Sigmoid colon (tissue), 7 donors: ENCODE measurements around the gene SLC6A1. TPM values are rescaled to one million over a fixed set of nuclear protein-coding genes. Genes with fewer than 3 reads are reported as not detected.
"Not testable (repeated sequence)": the region's sequence is repeated elsewhere in the genome, so short reads cannot be mapped to it uniquely, and the experiment has no call there.

Source experiments
- DNase-seq: peaks from one replicate; pipeline ENCODE4 v3.0.0-alpha.2; 2019
- H3K27ac ChIP-seq, 4 donors: fragments of 200-600 bp; sonication (generic); one replicate each; pipeline ENCODE4 v1.5.1; 2016 to 2019; ENCODE audit warnings: mild to moderate bottlenecking in 1 of 4
- H3K27me3 ChIP-seq, 3 donors: fragments of 200-600 bp; sonication (generic); one replicate each; pipeline ENCODE4 v1.5.1; 2019; ENCODE audit warnings: mild to moderate bottlenecking in 1 of 3
- H3K36me3 ChIP-seq, 4 donors: fragments of 200-600 bp; sonication (generic); one replicate each; pipeline ENCODE4 v1.5.1; 2016 to 2019
- H3K4me1 ChIP-seq, 4 donors: fragments of 200-600 bp; sonication (generic); one replicate each; pipeline ENCODE4 v1.5.1; 2017 to 2019
- H3K4me3 ChIP-seq, 4 donors: fragments of 200-600 bp; sonication (generic); one replicate each; pipeline ENCODE4 v1.5.1; 2017 to 2019; ENCODE audit warnings: mild to moderate bottlenecking in 2 of 4, moderate library complexity in 1 of 4
- H3K9me3 ChIP-seq, 4 donors: fragments of 200-600 bp in 3 of 4; sonication (generic) in 3 of 4; one replicate each; pipeline versions ENCODE4 v1.5.1 to v1.6.1; 2013 to 2019
- EP300 ChIP-seq, 4 donors: sonication (generic); formaldehyde crosslinking; IDR thresholded peaks; one replicate each; pipeline ENCODE4 v1.6.1; 2017; ENCODE audit warnings: antibody characterized with exemption in 4 of 4
- POLR2A ChIP-seq, 2 donors: fragments of 450-650 bp; IDR thresholded peaks; one replicate each; pipeline ENCODE4 v1.6.1; 2016; ENCODE audit warnings: antibody characterized with exemption in 2 of 2, mild to moderate bottlenecking in 2 of 2, moderate library complexity in 2 of 2
- POLR2AphosphoS5 ChIP-seq, 4 donors: sonication (generic); formaldehyde crosslinking; IDR thresholded peaks; one replicate each; pipeline ENCODE4 v1.6.1; 2017; ENCODE audit warnings: antibody characterized with exemption in 4 of 4
- WGBS, 2 donors: extraction: QIAGEN DNeasy Blood & Tissue Kit; methylation state at CpG; one replicate each; pipeline ENCODE4 v1.1.7; 2013; 5-methylcytosine and 5-hydroxymethylcytosine counted together
- intact Hi-C: fragments of 100-400 bp; cut with DNase I; formaldehyde crosslinking; loops from one replicate; pipeline ENCODE4 v1.15.1; 2023
- polyA plus RNA-seq, 3 donors: library from polyadenylated mRNA; stranded (reverse); fragments of 200-250 nt; gene quantifications; one replicate each; pipeline ENCODE4 v1.2.3, GENCODE V29; 2013
- total RNA-seq, 4 donors: library from RNA; depleted of rRNA; stranded (reverse); fragments of >200 nt; gene quantifications; one replicate each; pipeline ENCODE4 v1.1.0, GENCODE V29; 2016
- TF ChIP-seq, protein P1 (sequence below), 4 experiments: fragments of 450-650 bp in 3 of 4; fragments of 200-600 bp in 1 of 4; IDR thresholded peaks; one replicate each; pipeline ENCODE4 v1.5.1; 2016 to 2019; ENCODE audit warnings: antibody characterized with exemption in 4 of 4, mild to moderate bottlenecking in 3 of 4, moderate library complexity in 2 of 4
- donor health status: healthy with polysubstance abuse.
- donor health status: Bipolar disorder and iron deficiency.
- donor health status: healthy.

SLC6A1 gene
- total and polyA plus RNA-seq, 7 donors: under 0.01 to 1.4 (median 0.29) TPM; not detected in 1

DNA sequence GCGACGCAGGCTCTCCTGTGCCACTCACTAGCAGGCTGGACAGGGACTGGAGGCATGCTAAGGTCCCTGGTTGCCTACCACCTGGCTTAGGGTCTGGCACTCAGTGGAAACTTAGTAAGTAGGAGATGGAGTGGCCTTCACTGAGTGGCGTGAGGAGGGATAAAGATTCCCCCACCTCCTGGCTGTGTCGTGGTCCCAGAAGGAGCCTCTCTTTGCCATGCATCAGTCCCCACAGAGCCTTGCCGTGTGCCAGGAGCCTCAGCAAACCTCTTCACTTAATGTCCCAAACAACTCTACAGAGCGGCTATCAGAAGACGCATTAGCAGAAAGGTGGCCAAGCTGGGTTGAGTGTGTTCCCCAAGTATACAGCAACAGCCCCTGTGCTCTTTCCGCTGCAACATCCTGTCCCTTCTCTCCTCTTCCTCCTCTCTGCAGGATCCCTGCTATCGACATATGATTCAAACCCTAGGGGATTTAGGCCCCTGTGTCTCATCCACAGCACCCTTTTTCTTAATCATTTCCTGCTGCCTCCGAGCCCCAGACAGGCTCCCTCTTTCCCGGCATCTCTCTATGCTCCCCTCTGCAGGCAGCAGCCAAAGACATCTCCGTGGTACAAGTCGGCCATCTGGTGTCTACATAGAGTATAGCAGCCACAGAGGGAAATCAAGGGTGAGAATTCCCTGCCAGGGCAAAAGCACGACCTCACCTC is 66.7 kb downstream of the SLC6A1 start:
- intact Hi-C loops: loop anchor here (1.0 to 2.0 kb wide), 2 partner anchors 114 to 300 kb away; no protein-coding TSS in a partner anchor
- H3K36me3 ChIP-seq: no peaks in the 10 kb centered on the region
- H3K4me1 ChIP-seq: peaks cover 0 to 21% (median 15%) of the 10 kb centered on the region in 4 donors
- H3K27ac ChIP-seq: no peak overlapping the region
- TF ChIP-seq POLR2AphosphoS5 (IDR thresholded peaks at IDR 0.05): no peak
- no peak for TF ChIP-seq EP300 (IDR thresholded peaks at IDR 0.05)
- TF ChIP-seq, protein P1, sequence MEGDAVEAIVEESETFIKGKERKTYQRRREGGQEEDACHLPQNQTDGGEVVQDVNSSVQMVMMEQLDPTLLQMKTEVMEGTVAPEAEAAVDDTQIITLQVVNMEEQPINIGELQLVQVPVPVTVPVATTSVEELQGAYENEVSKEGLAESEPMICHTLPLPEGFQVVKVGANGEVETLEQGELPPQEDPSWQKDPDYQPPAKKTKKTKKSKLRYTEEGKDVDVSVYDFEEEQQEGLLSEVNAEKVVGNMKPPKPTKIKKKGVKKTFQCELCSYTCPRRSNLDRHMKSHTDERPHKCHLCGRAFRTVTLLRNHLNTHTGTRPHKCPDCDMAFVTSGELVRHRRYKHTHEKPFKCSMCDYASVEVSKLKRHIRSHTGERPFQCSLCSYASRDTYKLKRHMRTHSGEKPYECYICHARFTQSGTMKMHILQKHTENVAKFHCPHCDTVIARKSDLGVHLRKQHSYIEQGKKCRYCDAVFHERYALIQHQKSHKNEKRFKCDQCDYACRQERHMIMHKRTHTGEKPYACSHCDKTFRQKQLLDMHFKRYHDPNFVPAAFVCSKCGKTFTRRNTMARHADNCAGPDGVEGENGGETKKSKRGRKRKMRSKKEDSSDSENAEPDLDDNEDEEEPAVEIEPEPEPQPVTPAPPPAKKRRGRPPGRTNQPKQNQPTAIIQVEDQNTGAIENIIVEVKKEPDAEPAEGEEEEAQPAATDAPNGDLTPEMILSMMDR (IDR thresholded peaks at IDR 0.05): peak; percentile 54 to 83 (median 79)
- TF ChIP-seq POLR2A (IDR thresholded peaks at IDR 0.05): no peak
- peaks cover 0 to 13% (median 6%) of the 10 kb centered on the region in 3 donors for H3K27me3 ChIP-seq
- WGBS, 2 donors: 32 to 36% methylated on average over 14 of the region's 14 CpGs
- no peak overlapping the region for H3K4me3 ChIP-seq
- peak; percentile 75 for DNase-seq
- H3K9me3 ChIP-seq: no peaks in the 10 kb centered on the region

DNA sequence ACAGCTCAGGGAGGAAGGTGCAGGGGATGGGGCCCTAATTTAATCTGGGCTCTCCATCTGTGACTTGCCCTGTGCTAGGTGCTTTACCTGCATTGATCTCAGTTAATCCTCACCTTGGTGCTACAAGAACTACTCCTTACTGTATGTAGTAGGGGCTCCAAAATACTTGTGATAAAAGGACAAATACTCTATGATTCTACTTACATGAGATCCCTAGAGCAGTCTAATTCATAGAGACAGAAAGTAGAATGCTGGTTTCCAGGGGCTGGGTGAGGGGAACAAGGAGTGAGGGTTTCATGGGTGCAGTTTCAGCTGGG is 67.2 kb downstream of the SLC6A1 start:
- H3K9me3 ChIP-seq: no peaks in the 10 kb centered on the region
- H3K4me3 ChIP-seq: no peak overlapping the region
- peaks cover 0 to 13% (median 6%) of the 10 kb centered on the region in 3 donors for H3K27me3 ChIP-seq
- peaks cover 0 to 21% (median 15%) of the 10 kb centered on the region in 4 donors for H3K4me1 ChIP-seq
- DNase-seq: no peak
- H3K36me3 ChIP-seq: no peaks in the 10 kb centered on the region
- no peak for TF ChIP-seq EP300 (IDR thresholded peaks at IDR 0.05)
- TF ChIP-seq, protein P1 (IDR thresholded peaks at IDR 0.05): peak in 1 of 4 experiments; percentile 2
- intact Hi-C loops: loop anchor here (1.0 to 5.0 kb wide), 3 partner anchors 93 to 301 kb away; partner anchors contain the start of gene HRH1
- H3K27ac ChIP-seq: no peak overlapping the region

DNA sequence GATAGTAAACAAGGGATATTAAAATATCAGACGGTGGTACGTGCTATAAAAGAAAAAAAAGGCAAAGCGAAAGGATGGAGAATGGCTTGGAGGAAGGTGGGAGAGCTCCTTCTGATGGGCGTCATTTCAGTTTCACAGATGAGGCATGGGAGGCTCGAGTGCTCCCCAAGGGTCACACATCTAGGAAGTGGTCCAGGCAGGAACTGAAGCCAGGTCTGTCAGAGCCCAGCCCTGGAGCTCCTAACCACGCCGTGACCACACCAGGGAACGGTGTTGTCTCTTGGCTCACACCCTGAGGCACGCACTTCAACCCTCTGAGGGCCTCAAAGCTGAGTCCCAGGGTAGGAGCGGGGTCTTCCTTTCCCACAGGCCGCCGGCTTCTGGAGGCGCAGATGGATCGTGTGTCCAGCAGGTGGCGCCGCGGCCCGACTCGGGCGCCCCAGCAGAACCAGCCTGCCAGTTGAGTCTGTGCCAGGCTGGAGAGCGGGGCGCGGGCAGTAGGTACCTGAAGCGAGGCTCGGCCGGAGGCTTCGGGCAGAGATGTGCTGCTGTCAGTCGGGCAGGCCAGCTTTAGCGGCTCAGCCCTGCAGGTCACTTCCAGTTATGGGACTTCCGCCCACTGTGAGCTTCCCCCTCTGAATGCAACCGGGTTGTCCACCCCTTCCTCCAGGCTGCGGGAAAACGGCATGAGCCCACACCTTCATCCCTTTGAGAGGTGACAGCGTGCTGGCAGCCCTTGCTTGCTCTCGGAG is 68.1 kb downstream of the SLC6A1 start:
- intact Hi-C loops: loop anchor here (1.0 to 5.0 kb wide), 2 partner anchors 92 to 275 kb away; partner anchors contain the start of gene HRH1
- Histone ChIP-seq H3K4me1 (peaks cover 0 to 21% (median 15%) of the 10 kb centered on the region in 4 donors), H3K4me3 (peak overlapping the region in 3 of 4 donors; percentile 16 to 35 (median 33)), H3K27me3 (peaks cover 0 to 13% (median 6%) of the 10 kb centered on the region in 3 donors), H3K9me3 (no peaks in the 10 kb centered on the region), H3K36me3 (no peaks in the 10 kb centered on the region), H3K27ac (peak overlapping the region in 1 of 4 donors; percentile 12)
- 14 to 23% methylated on average over 35 of the region's 35 CpGs for WGBS, 2 donors
- TF ChIP-seq POLR2AphosphoS5 (IDR thresholded peaks at IDR 0.05) (peak in 2 of 4 donors; percentile 53 to 54), POLR2A (IDR thresholded peaks at IDR 0.05) (no peak)
- TF ChIP-seq, protein P1 (IDR thresholded peaks at IDR 0.05): peak; percentile 82 to 93 (median 92)
- DNase-seq: peak; percentile 84

DNA sequence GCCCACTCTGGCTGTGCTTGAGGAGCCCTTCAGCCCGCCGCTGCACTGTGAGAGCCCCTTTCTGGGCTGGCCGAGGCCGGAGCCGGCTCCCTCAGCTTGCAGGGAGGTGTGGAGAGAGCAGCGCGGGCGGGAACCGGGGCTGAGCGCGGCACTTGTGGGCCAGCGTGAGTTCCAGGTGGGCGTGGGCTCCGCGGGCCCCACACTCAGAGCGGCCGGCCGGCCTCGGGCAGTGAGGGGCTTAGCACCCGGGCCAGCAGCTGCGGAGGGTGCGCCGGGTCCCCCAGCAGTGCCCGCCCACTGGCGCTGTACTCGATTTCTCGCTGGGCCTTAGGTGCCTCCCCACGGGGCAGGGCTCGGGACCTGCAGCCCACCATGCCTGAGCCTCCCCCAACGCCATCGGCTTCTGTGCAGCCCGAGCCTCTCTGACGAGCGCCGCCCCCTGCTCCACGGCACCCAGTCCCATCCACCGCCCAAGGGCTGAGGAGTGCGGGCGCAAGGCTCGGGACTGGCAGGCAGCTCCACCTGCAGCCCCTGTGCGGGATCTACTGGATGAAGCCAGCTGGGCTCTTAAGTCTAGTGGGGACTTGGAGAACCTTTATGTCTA is 68.8 kb downstream of the SLC6A1 start:
- H3K27me3 ChIP-seq: peaks cover 0 to 13% (median 6%) of the 10 kb centered on the region in 3 donors
- DNase-seq, H3K9me3 ChIP-seq, H3K27ac ChIP-seq, H3K36me3 ChIP-seq: not testable (repeated sequence)
- H3K4me1 ChIP-seq: peaks cover 0 to 21% (median 15%) of the 10 kb centered on the region in 4 donors
- WGBS, 2 donors: 91 to 94% methylated on average over 41 of the region's 41 CpGs
- intact Hi-C loops: loop anchor here (1.0 to 5.0 kb wide), 2 partner anchors 91 to 274 kb away; partner anchors contain the start of gene HRH1
- peak overlapping the region in 3 of 4 donors; percentile 16 to 35 (median 33) for H3K4me3 ChIP-seq

DNA sequence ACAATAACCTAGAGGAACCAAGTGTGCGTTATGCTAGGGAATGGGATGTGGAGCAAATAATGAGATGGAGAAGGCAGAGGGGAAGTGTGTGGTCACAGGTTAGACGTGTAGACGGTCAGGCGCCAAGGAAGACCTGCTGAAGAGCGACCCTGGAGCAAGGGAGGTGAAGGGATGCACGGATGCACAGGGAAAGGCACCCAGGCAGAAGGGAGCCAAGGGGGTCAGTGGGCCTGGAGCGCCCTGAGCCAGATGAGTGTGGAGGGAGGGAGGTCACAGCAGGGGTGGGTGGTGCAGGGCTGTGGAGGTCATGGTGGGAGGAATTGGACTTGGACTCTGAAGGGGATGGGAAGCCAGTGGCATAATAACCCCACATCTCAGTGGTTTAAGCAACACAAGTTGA is 70.2 kb downstream of the SLC6A1 start:
- H3K27me3 ChIP-seq: peaks cover 0 to 10% (median 6%) of the 10 kb centered on the region in 3 donors
- intact Hi-C loops: loop anchor here (5.0 kb wide), 1 partner anchor 90 kb away; the partner anchor contains the start of gene HRH1
- WGBS, 2 donors: 87% methylated on average over 7 of the region's 7 CpGs
- no peak for DNase-seq
- H3K4me3 ChIP-seq: no peak overlapping the region
- H3K27ac ChIP-seq: no peak overlapping the region
- H3K36me3 ChIP-seq: no peaks in the 10 kb centered on the region
- no peak for TF ChIP-seq POLR2AphosphoS5 (IDR thresholded peaks at IDR 0.05)
- TF ChIP-seq POLR2A (IDR thresholded peaks at IDR 0.05): no peak
- TF ChIP-seq, protein P1 (IDR thresholded peaks at IDR 0.05): no peak
- no peak for TF ChIP-seq EP300 (IDR thresholded peaks at IDR 0.05)
- no peaks in the 10 kb centered on the region for H3K9me3 ChIP-seq
- peaks cover 0 to 21% (median 15%) of the 10 kb centered on the region in 4 donors for H3K4me1 ChIP-seq
